Lung microvascular endothelial cell (primary cell): Measurements from ENCODE around the gene THSD4. TPM values are rescaled to one million over a fixed set of nuclear protein-coding genes. Genes with fewer than 3 reads are reported as not detected.
A peak's percentile ranks its signal among the peaks of the same experiment; 100 is the strongest.
"Not testable (repeated sequence)": the region's sequence is repeated elsewhere in the genome, so short reads cannot be mapped to it uniquely, and the experiment has no call there.

Source experiments
- DNase-seq, 2 donors: peaks; one replicate each; pipeline versions ENCODE4 v3.0.0 to v3.0.0-alpha.2; 2010; ENCODE audit warnings: low read depth in 2 of 2
- total RNA-seq: library from RNA; depleted of rRNA; stranded (reverse); fragments of >200 nt; gene quantifications from 2 replicates; pipeline ENCODE4 v1.2.1, GENCODE V29; 2014

Gene THSD4
- total RNA-seq, 1 donor from 2014 or later: 20.2 TPM

- DNase-seq: no peak
These were observed 5.2 kb downstream of the THSD4 start for GRCh38 chr15:71120428-71120944.

- no peak for DNase-seq
These were observed 6.2 kb downstream of the THSD4 start for GRCh38 chr15:71121442-71121841.

GRCh38 chr15:71124937-71125790 lies 9.9 kb downstream of the THSD4 start:
- peak in 1 of 2 donors; percentile 75 for DNase-seq

- peak in 1 of 2 donors; percentile 57 for DNase-seq
These were observed 10.7 kb downstream of the THSD4 start for GRCh38 chr15:71125831-71126450.

- DNase-seq: no peak
These were observed 11.8 kb downstream of the THSD4 start for GRCh38 chr15:71127083-71127482.

GRCh38 chr15:71128159-71128558 lies 12.9 kb downstream of the THSD4 start:
- not testable (repeated sequence) for DNase-seq

GRCh38 chr15:71128939-71129562 lies 13.8 kb downstream of the THSD4 start:
- no peak for DNase-seq

GRCh38 chr15:71129669-71130068 lies 14.4 kb downstream of the THSD4 start:
- no peak for DNase-seq

GRCh38 chr15:71131601-71132362 lies 16.5 kb downstream of the THSD4 start:
- DNase-seq: peak in 1 of 2 donors; percentile 67

GRCh38 chr15:71133747-71134472 lies 18.6 kb downstream of the THSD4 start:
- DNase-seq: peak; percentile 43 to 77

GRCh38 chr15:71136159-71136783 lies 21.0 kb downstream of the THSD4 start:
- peak; percentile 60 to 86 for DNase-seq

GRCh38 chr15:71136793-71137518 lies 21.7 kb downstream of the THSD4 start:
- DNase-seq: peak in 1 of 2 donors; percentile 66

- DNase-seq: no peak
These were observed 23.2 kb downstream of the THSD4 start for GRCh38 chr15:71138473-71138872.

- DNase-seq: no peak
These were observed 24.0 kb downstream of the THSD4 start for GRCh38 chr15:71139241-71139640.

GRCh38 chr15:71141572-71141971 lies 26.3 kb downstream of the THSD4 start:
- DNase-seq: no peak

GRCh38 chr15:71142780-71143179 lies 27.5 kb downstream of the THSD4 start:
- DNase-seq: no peak

- DNase-seq: no peak
These were observed 28.4 kb downstream of the THSD4 start for GRCh38 chr15:71143373-71144310.

GRCh38 chr15:71145648-71146047 lies 30.4 kb downstream of the THSD4 start:
- no peak for DNase-seq
